Activated CD4-positive, CD25-positive, alpha-beta regulatory T cell (primary cell): ENCODE data around the gene FOXL1.

Experiments
- DNase-seq, 4 experiments: peaks; one replicate each; lab custom pipeline; 2025; lab: John Stamatoyannopoulos, UW

Gene FOXL1

GRCh38 chr16:86605950-86606349 lies 27.6 kb downstream of the FOXL1 start:
- DNase-seq, result no peak

GRCh38 chr16:86608301-86608747 lies 30.0 kb downstream of the FOXL1 start:
- no peak for DNase-seq

GRCh38 chr16:86609115-86609514 lies 30.8 kb downstream of the FOXL1 start:
- DNase-seq, result no peak

DNA sequence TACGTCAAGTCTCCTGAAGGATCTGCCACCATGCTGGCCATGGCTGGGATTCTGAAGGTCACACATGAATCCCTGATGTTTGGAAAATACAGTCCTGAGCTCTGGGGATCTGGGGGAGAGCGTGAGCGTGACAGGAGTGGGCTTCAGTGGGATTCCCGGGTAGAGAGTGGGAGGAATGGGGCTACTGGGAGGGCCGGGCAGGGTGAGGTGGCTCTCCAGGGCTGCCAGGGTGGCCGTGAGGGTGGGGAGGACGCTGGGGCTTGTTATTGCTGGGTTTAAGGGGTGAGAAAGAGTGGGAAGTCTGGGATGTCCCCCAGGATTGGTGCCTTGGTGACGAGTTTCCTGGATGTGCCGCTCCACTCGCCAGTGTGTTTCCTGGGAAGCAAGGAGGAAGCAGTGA lies 31.3 kb downstream of the FOXL1 start:
- no peak for DNase-seq

DNA sequence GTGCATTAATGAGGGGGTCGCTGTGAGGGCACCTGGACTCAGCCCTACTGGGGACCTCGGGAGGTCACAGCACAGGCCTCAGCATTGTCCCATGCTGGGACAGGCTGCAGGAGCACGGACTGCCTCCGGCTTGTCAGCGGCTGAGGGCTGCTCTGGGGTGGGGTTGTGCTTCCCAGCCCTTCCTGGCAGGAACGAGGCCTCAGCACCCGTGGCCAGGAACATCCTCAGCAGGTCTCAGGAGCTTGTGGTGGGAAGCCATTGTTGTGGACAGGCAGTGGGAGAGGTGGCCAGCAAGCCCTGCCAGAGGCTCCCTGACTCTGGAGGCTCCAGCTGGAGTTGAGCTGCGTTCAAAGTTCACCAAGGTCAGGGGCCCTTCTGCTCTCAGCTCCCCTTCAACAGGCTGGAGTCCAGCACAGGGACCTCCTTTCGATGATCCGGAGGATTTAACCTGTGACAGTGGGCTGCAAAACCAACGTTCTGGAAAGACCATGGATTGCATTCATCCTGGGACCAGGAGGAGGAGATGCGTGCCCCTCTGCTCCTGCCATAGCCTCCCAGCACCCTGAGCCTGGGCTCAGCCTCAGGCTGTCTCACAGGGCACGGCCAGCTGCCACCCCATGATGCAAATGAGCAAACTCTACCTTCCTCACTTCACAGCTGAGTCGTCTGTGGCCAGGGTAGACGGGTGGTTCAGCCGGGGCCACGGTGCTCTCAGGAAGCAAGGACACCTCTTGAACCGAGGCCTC lies 32.6 kb downstream of the FOXL1 start:
- no peak for DNase-seq

GRCh38 chr16:86611525-86611855 lies 33.1 kb downstream of the FOXL1 start:
- no peak for DNase-seq

DNA sequence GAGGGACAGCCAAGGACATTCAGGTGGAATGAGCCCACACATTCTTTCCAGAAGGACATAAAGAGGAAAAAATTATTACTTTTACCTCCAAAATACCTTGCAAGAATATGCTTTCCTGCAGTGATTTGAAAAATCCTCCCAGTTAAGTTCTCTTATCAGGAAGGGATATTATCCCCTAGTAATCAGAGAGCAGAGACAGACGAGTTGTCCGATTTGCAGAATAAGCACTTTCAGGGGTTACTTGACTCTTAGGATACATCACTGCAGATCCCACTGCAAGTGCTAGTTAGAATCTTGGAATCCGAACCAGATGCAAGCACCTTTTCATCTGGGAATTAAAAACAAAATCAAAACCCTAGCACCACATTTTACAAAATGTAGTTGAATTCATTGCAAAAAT lies 33.6 kb downstream of the FOXL1 start:
- no peak for DNase-seq

DNA sequence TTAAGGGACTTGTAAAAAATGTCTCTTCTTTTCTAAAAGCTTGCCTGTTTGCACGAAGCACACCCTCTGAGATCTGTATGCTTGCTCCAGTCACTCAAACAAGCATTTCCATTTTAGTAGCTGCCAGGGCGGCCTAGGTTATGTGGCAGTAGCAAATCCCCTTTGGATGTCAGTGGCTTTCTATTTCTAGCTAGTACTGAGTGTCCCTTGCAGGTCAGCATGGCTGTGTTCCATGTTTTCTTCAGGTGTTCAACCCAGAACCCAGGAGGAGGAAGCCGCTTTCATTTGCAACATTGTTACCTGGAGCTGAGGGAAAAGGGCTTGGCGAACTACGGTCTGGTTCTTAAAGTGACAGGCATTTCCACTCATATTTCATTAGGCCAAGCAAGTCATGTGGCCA lies 36.4 kb downstream of the FOXL1 start:
- DNase-seq, result no peak

DNA sequence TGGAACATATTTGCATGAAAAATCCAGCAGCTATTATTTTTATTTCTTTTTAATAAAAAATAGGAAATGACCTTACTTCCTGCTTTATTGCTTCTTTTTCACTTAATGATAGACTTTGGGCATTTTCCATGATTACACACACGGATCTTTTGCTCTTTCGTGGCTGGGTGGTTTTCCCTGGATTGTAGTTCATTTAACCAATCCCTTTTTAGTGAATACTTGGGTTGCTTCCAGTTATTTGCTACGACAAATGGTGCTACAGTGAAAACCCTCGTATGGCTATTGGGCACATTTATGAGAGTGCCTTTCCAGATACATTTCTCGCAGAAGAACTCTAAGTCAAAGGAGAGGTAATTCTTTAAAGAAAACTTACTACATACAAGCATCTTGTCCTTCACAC lies 38.6 kb downstream of the FOXL1 start:
- no peak for DNase-seq

DNA sequence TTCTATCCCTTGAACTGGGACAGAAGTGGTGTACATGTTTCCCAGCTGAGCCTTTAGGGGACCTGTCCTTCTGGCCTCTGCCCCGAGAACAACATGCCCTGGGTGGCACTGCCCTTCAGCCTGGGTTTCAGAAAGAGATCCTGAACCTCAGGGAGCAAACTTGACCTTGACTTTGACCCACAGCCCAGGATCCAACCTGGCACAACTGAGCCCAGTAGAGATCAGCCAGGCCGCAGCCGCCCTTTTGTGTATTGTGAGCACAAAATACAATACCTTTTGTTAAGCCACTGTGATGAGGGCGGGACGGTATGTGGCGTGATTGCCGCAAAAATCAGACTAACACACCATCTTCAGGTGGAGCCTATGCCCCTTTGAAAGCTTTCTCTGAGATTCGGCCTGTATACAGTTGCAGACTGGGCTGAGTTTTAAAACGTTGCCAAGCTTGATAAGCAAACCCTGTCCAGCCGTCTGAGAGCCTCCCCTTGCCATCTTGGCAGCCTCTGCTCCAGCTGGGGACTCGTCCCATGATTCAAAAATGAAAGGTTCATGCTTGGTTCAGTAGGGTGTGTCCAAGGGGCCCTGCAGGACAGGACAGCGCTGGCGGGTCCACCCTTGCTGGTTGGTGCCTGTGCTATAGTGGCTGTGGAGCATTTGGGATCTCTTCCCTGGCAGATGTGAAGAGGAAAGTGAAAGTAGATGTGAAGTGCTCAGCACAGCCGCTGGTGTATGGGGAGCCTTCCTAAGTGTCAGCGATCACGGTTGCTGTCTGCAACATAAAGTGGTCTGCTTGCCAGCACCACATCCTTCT lies 40.3 kb downstream of the FOXL1 start:
- no peak for DNase-seq

DNA sequence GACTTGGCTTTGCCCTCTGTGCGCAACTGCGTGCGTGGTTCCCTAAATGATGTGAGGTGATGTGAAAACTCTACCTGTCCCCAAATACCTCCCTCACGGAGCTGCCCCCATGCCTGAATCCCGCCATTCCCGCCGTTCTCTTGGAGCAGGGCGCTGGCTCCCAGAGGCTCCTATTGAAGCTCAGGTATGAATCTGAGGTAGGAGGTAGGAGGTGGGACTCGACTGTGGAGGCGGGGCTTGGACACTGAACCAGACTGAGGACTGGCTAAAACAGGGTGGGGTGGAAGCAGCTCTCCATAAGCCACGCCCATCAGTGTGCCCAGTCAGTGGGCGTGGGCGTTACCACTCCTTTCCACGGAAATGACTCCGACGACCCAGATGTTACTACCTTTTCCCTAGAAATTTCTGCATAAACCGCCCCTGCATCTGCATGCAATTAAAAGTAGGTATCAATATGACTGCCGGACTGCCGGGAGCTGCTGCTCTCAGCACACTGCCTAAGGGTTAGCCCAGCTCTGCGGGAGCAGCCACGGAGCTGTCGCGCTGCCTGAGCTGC lies 41.0 kb downstream of the FOXL1 start:
- no peak for DNase-seq

DNA sequence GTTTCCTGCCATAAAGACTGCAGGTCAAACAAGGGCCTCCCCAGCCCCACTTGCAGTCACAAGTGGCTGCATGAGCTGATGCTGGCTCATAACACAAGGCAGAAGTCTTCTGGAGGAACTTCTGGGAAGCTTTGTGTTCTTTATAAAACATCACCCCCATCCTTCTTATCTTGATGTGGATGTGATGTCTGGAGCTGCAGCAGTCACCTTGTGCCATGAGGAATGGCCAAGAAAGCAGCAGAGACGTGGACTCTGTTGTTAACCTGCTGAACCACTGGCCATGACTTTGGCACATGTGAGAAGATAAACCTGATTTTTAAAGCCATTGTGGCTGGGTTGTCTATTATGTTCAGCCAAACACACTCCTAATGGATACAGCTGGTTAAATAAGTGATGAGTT lies 41.8 kb downstream of the FOXL1 start:
- no peak for DNase-seq

DNA sequence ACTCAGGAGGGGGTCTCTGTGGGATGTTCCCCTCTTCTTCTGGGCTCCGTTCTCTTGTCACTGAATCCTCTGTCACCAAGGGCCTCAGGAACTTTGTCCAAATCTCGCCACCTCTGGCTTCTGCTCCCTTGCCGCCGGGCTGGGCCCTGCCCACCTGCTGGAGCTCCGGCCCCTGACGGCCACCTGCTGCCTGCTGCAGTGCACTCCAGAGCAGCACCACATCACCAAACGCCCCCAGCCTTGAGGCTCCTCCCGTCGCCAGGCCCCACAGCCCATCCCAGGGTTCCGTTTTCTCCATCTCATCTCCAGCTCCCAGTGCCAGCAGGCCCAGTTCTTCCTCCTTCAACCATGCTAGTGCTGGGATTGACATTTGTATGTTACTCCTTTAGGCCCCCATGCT lies 43.6 kb downstream of the FOXL1 start:
- no peak for DNase-seq

DNA sequence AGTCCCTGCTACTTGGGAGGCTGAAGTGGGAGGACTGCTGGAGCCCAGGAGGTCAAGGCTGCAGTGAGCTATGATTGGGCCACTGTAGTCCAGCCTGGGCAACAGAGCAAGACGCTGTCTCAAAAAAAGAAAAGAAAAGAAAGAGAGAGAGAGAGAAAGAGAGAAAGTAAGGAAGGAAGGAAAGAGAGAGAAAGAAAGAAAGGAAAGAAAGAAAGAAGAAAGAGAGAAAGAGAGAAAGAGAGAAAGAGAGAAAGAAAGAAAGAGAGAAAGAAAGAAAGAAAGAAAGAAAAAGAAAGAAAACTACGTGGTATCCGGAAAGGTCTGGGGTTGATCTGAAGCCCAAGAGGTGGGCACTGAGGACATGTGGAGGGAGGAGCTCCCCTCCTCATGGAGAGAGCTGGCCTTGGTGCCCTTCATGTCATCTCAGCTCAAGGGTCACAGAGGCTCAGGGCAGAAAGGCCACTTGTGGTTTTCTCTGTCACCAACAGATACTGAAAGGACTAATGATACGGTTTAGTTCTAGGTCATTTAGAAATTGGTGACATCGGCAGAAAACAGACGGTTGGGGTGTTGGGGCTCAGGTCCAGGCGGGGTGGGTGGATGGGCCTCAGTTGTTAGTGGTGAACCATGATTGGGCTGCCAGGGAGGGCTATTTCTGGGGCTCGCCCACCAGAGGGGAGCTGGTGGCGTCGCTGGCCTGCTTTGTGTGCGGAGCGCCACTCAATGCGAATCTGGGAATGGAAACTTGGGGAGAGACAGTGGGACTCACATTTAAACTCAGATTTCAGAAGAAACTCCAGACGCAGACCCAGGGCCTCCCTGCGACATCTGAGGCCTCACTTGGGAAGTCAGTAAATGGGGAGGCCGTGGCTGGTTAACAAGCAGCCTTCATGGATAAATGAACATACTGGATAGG lies 44.6 kb downstream of the FOXL1 start:
- no peak for DNase-seq

DNA sequence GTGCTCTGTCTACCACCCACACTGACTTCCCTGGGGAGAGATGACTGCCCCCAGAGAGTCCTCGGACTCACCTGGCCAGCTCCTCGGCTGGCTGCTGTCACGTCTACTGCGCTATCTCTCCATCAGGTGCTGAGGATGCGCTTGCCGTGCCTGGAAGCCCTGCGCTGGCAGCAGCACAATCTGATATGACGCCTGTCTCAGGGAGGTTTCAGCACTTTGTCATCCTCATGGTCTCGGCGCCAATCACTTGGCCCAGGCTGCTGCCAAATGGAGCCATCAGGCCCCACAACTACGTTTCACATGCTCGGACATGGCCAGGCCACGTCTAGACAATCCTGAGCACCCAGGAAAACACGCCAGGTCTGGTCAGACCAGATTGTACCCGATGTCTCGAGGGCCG lies 46.7 kb downstream of the FOXL1 start:
- no peak for DNase-seq

- no peak for DNase-seq
Observed at GRCh38 chr16:86625821-86626220, 47.5 kb downstream of the FOXL1 start.

- DNase-seq, result no peak
Observed at GRCh38 chr16:86626284-86626683, 47.9 kb downstream of the FOXL1 start.

DNA sequence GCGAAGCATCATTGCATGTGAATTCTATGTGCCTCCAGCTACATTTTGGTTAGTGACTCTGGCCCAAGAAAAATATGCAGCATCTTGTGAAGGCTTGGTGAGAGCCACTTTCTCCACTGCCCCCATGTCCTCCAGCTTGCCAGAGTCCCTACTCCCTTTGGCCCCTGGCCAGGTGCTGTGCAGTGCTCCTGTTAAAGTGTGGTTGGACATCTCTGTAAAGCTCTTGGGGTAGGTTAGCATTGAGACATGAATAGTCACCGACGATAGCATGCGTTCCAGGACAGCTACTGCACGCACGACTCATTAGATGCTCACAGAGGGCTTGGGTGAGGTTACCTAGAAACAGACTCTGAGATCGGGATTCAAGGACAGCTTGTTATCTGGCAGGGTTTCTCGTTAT lies 48.6 kb downstream of the FOXL1 start:
- DNase-seq, result no peak

GRCh38 chr16:86628614-86629013 lies 50.3 kb downstream of the FOXL1 start:
- no peak for DNase-seq

DNA sequence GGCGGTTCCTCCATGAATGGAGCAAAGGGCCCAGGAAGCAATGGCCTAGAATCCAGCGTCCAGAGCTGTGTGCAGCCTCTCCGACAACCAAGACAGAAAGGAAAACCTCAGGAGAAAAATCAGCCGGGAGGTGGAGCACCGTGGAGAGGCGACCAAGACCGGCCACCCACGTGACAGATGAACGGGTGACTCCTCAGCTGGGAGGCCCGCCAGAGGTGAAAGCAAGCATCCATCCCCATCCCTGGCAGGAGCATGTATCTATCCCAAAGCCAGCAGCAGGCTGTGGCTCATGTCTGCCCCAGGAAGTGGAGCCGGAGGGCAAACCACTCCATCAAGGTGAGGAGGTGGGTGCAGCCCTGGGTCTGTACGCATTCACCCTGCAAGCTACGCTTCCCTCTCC lies 52.1 kb downstream of the FOXL1 start:
- DNase-seq, result no peak

GRCh38 chr16:86631444-86631843 lies 53.1 kb downstream of the FOXL1 start:
- DNase-seq, result no peak
